ENCODE results near the gene ROBO2.

Gene ROBO2

DNA sequence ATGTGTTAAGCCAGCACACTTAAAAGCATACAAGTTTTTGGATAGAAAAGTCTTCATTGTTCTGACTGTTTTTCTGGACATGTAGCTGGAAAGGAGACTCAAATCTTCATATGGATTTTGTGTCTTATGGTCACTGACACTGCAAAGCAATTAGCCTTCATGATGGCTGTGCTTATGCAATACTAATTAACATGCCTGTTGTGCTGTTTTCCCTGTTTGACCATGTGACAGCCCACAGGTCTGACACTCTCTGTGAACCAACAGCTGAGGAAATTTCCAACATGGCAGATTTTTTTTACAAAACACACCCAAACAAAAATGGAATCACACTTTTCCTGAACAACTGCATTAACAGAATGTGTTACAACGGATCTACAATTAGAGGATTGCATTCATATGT, 248.4 kb downstream of the ROBO2 start:
- in situ Hi-C loops (cut with MboI; ENCODE audit: low sequenced_read_pairs, unreplicated experiment), result no loop called here
- no peak for TF ChIP-seq CTCF (IDR thresholded peaks at IDR 0.05; ENCODE audit: borderline replicate concordance, control extremely low read depth, extremely low read depth, insufficient read depth, missing control alignments)
- DNase-seq (ENCODE audit: low spot score), result no peak

DNA sequence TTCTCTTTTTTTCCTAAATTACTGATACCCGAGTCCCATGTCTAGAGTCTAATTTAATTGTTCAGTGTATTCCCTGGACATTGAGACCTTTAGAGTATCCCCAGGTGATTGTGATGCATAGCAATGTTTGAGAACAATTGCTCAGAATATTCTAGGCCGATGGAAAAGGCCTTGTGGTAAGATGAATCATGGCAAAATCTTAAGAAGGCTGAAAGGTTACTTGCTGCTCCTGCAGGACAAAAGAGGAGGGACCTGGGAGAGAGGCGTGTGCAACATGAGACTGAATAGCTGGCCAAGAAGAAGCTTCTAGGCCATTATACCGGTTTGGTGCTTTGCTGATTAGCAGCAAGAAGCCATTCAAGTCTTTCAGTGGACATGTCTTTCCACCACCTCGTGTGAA, 256.6 kb downstream of the ROBO2 start:
- DNase-seq (ENCODE audit: low spot score), result no peak

DNA sequence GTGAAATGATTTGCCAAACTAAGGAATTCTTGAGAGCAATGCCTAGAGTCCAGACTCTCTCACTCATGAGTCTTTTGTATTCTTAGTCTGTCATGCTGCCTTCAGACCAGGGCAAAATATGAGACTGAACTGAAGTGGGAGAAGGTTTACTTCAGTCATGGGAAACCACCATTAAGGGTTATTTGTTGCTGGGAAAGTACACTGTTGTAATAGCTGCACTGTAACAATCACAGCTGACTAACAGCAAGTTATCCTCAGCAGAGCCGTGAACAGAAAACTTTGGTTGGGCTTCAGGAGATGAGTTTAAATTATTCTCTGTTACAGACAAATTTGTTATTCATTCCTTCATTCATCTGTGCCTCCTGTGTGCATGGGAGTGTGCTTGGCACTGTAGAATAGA, 258.5 kb downstream of the ROBO2 start:
- TF ChIP-seq CTCF (IDR thresholded peaks at IDR 0.05; ENCODE audit: borderline replicate concordance, control extremely low read depth, extremely low read depth, insufficient read depth, missing control alignments), result no peak
- in situ Hi-C loops (cut with MboI; ENCODE audit: low sequenced_read_pairs, unreplicated experiment), result no loop called here
- DNase-seq (ENCODE audit: low spot score), result no peak

More for the DNA sequence above, 256.6 kb downstream of the ROBO2 start:
- TF ChIP-seq CTCF (IDR thresholded peaks at IDR 0.05; ENCODE audit: borderline replicate concordance, control extremely low read depth, extremely low read depth, insufficient read depth, missing control alignments), result no peak
- in situ Hi-C loops (cut with MboI; ENCODE audit: low sequenced_read_pairs, unreplicated experiment), result no loop called here

DNA sequence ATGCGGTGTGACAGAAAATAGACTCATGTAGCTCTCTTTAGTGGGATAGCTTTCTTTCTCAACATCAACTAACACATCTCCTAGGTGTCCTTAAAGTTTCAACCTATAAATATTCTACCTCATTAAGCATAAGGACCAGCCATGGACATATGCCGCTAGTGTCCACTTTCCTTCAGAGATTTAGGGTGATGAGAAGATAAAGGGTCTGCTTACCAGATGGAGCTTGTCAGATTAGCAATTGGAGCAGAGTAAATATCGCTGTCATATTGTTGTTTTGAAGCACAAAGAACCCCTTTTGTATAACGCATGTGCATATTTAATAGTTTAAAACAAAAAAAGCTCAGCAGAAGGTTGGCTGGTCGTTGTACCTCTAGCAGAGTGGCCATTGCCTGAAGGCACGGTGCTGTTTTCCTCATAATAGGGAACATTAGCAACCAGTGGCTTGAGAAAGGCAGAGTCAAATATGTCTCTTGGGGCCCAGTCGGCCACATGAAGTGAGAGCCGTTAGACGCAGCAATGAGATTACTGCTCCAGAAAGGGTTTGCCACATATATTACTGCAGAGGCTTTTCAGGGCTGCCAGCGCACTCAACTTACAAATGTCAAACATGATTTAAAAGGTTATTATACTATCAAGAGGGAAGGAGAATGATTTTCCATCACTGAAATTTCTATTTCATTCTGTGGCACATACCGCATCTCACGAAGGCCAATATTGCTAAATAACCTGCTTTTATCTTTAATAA, 264.2 kb downstream of the ROBO2 start:
- in situ Hi-C loops (cut with MboI; ENCODE audit: low sequenced_read_pairs, unreplicated experiment), result no loop called here
- no peak for DNase-seq (ENCODE audit: low spot score)
- no peak for TF ChIP-seq CTCF (IDR thresholded peaks at IDR 0.05; ENCODE audit: borderline replicate concordance, control extremely low read depth, extremely low read depth, insufficient read depth, missing control alignments)

GRCh38 chr3:77304700-77305021, 264.8 kb downstream of the ROBO2 start:
- no peak for DNase-seq (ENCODE audit: low spot score)
- no peak for TF ChIP-seq CTCF (IDR thresholded peaks at IDR 0.05; ENCODE audit: borderline replicate concordance, control extremely low read depth, extremely low read depth, insufficient read depth, missing control alignments)
- in situ Hi-C loops (cut with MboI; ENCODE audit: low sequenced_read_pairs, unreplicated experiment), result no loop called here

DNA sequence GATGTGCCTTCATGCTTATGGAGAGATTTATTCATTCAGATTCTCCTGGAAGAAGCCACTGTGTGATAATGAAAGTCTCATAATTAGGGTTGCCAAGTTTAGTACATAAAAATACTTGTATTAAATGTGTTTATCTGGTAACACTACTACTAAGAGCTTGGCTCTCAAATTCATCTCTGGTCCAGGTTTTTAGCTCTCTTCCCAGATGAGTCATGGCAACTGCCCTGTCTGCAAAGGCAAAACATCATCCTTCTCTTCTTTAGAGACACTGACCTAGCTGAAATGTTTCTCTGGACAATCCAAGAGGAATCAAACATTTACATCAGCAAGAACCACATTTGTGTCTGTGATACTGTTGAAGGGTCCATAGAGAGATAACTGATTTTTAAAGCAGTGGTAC, 269.6 kb downstream of the ROBO2 start:
- in situ Hi-C loops (cut with MboI; ENCODE audit: low sequenced_read_pairs, unreplicated experiment), result no loop called here
- DNase-seq (ENCODE audit: low spot score), result no peak
- no peak for TF ChIP-seq CTCF (IDR thresholded peaks at IDR 0.05; ENCODE audit: borderline replicate concordance, control extremely low read depth, extremely low read depth, insufficient read depth, missing control alignments)
